Activated CD4-positive, alpha-beta T cell treated with anti-CD3 and anti-CD28 coated beads, Interleukin-2, amount 50 U/mL, for 16 hours (primary cell): ENCODE measurements around the gene TSPOAP1.

Experiments used
- DNase-seq: peaks from one replicate; pipeline ENCODE4 v3.0.0-alpha.2; 2020

TSPOAP1 gene, protein sequence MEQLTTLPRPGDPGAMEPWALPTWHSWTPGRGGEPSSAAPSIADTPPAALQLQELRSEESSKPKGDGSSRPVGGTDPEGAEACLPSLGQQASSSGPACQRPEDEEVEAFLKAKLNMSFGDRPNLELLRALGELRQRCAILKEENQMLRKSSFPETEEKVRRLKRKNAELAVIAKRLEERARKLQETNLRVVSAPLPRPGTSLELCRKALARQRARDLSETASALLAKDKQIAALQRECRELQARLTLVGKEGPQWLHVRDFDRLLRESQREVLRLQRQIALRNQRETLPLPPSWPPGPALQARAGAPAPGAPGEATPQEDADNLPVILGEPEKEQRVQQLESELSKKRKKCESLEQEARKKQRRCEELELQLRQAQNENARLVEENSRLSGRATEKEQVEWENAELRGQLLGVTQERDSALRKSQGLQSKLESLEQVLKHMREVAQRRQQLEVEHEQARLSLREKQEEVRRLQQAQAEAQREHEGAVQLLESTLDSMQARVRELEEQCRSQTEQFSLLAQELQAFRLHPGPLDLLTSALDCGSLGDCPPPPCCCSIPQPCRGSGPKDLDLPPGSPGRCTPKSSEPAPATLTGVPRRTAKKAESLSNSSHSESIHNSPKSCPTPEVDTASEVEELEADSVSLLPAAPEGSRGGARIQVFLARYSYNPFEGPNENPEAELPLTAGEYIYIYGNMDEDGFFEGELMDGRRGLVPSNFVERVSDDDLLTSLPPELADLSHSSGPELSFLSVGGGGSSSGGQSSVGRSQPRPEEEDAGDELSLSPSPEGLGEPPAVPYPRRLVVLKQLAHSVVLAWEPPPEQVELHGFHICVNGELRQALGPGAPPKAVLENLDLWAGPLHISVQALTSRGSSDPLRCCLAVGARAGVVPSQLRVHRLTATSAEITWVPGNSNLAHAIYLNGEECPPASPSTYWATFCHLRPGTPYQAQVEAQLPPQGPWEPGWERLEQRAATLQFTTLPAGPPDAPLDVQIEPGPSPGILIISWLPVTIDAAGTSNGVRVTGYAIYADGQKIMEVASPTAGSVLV (N-terminal part only)

DNA sequence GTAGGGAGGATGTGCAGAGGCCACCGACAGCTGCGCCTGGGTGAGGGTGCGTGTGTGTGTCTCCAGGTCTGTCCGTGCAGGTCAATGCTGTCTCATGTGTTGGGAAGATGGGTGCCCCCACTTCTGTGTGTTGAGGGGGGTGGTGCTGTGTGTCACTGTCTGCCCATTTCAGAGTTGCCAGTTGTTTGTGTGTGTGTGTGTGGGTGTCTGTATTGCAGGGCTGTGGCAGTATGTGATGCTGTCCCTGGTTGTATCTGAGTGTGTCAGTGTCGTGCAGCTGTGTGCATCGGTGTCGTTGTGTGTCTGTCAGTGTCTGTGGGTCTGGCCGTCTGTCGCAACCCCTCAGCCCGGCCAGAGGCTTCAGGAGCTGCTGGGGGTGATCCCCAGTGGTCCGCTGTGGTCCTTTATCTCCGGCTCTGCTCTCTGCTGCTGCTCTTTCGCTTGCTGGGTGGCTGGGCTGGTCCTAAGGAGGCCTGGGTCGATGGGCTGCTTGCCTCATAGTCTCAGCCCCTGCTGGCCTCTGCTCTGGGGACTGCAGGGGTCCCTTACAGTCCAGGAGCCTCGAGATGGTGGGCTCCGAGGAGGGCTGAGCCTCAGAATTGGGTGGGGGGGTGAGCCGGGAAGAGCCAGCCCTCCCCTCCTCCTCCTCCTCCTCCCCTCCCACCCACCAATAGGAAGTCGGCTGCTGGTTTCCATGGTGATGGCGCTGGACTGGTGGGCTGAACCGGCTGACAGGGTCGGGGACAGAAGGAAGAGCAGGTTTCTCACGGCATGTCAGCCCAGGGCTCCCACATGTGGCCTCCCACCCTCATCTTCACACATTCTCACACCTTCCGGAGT lies at the start of gene TSPOAP1:
Gene TSPOAP1 (minus strand): TSS at position 601 of the 840 bp plus-strand sequence. CDS start 875 bp downstream, outside the sequence.
- DNase-seq = peak; percentile 96

DNA sequence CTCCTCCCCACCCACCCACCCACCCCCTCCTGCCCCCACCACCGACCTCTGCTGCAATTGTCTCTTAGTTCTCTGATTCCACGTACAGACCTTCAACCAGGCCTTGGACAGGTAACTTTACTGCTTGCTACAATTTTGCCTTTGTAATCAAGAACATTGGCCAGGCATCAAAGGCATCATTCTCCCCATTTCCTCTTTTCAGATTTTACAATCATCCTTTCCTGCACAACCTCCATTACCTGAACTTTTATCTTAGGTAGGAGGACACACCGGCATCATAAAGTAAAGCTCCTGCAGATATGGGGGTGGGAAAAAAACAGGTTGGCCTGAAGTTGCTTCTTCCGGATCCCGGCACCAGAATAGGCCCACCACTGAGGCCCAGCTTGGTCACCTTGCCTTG lies 49.1 kb upstream of the TSPOAP1 start:
- no peak for DNase-seq

DNA sequence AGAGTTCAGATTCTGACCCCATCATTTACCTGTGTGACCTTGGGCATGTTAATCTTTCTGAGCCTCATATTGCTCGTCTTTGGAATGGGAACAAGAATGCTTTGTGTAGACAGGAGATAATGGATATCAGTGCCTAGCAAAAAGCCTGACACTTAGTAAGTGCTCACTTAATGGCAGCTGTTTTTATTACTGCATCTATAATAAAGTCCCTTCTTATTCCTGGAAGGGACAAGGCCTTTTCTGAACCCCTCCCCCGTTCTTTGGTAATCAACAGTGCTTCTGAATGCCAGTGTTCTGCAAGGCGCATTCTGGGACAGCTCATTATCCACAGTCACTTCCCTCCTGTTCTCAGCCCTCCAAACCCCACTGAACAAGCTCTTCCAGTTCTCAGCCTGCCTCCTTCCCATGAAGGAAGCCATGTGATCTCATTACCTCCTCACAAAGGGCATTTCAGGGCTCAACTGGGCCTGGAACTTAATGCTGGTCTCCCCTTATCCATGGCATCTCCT lies 48.6 kb upstream of the TSPOAP1 start:
- no peak for DNase-seq

DNA sequence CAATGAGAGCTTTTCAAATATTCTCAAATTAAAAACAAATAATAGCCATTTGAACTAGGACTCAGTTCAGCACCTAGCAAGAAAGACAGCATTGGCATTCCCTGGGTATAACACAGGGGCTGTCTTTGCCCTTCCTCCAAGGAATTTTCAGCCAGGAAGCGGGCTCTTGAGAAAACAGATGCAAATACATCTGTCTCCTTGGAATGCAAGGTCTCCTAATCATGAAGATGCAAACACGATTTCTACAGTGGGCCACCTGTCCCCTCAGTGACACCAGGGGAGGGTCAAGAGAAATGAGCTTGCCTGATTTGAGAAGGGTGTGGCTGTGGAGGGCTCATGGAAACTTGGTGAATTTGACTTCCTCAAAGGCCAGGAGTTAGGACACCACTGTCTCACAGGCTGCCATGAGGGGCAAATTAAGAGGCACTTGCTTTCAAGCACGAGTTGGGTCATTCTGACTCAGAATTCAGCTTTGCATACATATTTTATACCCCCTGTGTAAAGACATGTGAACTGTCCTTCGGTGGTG lies 47.9 kb upstream of the TSPOAP1 start:
- DNase-seq = no peak

DNA sequence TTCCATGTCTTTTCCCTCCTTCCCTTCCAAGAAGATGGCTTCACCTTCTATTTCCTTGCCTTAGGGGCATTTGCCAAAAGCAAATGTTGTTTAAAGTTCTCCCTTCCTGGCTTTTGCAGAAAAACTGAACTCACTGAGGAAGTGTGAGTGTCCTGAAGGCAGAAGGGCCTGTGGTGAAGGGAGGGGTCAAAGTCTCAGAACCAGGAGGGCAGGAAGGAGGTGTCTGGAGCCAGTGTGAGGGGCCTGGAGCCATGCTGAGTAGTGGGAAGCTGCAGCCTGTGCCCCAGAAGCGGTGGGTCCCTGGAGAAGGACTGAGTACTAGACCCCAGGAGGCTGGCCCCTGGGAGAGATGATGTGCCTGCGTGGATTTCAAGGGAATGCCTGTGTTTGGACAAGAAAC lies 47.2 kb upstream of the TSPOAP1 start:
- no peak for DNase-seq

DNA sequence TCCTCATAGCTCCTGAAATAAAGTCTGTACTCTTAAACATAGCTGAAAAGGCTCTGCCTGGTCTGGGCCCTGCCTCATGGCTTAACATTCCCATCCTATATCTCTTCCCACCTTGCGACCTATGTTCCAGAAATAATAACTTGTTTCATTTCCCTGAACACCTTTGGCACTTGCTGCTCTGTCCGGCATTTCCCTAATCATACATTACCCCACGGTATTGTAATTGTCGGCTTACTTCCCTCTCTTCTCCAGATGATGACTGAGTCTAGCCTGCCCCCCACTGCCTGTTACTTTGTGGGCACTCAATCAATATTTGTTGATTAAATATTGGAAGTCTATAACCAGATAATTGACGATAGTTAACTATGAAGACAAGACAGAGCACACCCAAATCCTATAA lies 46.7 kb upstream of the TSPOAP1 start:
- no peak for DNase-seq

DNA sequence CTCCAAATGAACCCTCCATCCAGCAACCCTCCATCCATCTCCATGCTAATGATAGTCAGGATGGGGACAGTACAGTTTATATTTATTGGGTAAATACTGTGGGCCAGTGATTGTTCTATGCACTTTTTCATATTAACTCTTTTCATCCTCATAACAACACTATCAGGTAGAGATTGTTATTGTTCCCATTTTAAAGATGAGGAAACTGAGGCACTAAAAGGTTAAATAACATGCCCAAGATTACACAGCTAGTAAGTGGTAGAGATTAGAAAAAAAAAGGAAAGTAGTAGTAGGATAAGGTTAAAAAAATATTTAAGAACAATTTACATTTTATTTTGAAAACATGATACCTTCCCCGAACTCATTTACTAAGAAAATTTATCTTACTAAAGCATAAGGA lies 45.3 kb upstream of the TSPOAP1 start:
- DNase-seq = no peak

DNA sequence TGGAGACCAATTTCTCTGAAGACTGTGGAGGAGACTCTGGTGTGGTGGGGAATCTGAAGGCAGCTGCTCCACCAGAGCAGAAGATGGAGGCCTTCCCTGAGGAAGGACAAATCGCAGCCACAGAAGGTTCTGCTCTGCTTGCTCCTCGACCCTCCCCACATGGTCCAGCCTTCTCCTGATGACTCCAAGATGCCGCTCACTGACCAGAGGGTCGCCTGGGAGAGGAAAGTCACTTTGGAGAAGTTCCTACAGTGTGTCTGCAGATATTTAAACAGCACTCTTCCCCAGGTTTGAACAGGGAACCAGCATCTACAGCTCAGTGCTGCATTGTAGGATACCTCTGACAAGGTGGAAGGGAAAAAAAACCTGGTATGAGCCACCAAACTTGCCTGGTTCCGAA lies 44.4 kb upstream of the TSPOAP1 start:
- no peak for DNase-seq

DNA sequence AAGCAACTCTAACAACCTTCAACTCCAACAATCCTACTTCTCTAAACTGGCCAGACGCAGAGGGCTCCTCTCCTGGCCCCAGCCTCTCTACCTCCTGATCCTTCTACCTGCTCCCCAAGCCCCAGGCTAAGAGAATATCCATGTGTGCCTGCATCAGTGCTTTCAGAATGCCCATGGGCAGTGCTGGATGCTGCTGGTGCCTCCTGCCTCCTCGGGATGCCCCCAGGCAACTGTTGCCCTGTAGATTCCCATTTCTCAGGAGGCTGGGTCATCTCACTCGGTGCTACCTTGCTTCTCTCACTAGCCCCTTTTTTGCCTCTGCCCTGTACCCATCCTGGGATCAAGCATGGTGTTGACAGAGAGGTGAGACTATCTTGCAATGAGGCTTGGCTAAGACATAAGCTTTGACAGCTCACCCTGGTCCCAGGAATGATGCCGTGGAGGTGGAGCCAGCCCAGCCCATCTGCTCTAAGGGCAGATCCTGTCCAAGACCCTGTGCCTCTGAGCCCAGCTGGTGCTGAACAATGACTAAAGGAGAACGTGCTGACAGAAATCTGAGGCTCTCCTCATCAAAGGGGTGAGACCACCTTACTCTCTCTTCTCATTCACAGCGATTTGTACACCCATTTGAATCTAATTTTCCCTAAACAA lies 42.8 kb upstream of the TSPOAP1 start:
- DNase-seq = no peak

DNA sequence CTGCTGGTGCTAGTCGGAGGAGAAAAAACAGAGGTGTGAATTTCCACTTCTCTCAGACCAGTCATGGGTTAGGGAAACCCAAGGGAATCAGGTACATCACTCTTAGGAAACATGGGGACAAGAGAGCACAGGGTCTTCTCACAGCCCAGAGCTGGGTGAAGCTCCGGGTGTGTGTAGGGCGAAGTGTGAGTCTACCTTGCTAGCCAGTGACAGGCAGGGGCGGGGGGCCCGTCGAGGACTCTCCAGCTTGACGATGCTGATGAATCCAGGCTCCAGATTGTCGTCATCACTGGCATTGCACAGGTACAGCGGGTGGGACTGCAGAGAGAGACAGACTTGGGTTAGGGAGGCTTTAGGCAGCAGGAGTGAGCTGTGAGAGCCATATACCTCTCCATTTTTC lies 42.1 kb upstream of the TSPOAP1 start:
- DNase-seq = no peak

DNA sequence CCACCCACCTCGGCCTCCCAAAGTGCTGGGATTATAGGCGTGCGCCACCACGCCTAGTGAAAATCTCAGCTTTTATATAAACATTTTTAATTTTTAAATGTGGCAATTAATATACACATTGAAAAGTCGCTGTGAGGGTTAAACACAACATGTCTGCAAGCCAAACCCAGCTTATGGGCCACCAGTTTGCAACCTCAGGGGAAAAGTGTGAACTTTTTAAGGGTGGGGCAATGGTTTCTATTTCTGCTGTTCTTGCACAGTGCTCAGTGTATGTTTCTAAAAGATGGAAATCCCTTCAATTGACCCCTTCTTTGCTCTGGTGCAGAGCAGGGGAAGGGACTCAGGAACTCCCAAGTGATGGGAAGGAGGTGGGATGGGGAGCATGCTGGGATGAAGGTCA lies 41.7 kb upstream of the TSPOAP1 start:
- no peak for DNase-seq

DNA sequence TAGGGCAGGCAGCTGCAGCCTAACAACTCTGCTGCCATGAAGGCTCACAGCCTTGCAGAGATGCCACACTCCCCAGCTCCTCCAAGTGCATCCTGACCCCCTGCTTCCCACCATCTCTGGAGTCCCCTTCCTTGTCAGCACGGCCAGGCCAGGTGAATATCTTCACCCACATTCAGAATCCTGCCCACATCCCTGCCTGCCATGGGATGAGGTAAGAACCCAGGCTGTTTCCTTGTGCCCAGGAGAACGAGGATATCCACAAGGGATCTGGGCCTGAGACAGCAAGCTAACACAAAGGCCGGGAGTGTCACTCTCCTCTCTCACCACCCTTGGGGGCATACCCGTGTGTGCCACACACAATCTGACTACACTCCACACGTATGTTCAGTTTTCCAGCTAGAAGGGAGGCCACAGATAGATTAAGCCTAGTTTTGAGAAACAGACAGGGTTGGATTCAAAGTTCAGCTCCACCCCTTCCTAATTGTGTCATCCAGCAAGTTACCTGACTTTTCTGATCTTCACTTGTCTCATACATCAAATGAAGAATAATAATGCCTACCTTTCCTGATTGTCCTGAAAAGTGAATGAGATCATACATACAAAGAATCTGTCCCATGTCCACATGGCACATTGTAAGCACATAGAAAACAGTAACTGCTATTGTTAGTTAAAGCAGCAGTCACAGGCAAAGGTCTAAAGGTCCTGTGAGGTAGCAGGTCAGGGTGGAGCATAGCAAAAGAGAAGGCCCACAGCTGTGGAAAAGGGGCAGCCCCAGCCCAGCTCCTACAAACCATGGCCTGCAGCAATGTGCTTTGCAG lies 40.8 kb upstream of the TSPOAP1 start:
- DNase-seq = no peak

DNA sequence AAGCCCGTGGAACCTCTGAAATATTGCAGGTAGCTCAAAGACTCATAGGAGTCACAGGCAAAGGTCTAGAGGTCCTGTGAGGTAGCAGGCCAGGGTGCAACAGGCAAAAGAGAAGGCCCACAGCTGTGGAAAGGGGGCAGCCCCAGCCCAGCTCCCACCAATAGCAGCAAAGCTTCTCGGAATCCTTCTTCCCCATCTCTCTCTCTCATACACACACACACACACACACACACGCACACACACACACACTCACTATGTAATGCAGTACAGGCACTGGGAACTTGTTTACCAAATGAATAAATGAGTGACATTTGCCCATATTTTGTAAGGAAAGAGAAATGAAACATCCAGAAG lies 40.2 kb upstream of the TSPOAP1 start:
- no peak for DNase-seq

DNA sequence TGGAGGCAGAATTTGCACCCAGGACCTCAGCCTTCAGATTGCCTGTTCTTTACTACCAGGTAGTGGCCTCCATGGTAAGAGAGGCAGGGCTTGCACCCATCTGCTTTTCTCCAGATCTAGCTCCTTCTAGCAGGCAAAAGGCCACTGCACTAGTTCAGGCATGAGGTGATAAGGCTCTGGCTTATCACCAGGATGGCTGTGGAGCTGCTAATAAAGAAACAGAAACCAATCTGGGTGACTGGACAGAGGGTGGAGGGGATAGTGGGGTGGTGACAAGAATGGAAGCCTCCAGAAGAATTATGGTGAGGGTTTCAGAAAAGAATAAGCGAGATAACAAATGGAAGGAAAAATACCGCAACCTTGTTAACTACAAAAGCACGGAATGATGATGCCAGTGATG lies 38.9 kb upstream of the TSPOAP1 start:
- DNase-seq = no peak

DNA sequence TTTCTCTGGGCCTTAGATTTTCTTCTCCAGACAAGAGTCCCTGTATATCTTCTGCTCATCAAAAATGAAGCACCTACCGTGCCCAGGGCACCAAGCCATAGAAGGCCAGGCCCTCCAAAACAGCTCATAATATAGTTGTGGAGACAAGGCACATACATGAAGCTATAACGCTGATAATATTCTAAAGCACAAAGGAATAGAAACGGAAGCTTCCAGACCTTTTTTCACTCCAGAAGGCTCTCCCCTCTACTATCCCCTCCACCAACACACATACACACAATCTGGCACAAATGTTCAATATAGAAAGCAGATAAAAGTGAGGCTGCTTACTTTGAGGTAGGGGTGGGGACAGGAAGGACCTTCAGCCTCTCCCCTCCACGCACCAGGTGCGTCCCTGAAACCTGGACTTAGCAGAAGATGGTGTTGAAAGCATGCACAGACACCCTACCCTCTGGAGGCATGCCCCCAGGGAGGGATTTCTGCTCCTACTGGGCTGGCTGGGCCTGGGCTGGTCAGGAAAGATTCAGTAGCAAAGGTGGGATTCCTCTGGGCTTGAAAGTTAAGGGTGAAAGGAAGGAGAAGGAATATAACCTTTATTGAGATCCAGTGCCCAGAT lies 37.5 kb upstream of the TSPOAP1 start:
- DNase-seq = no peak

DNA sequence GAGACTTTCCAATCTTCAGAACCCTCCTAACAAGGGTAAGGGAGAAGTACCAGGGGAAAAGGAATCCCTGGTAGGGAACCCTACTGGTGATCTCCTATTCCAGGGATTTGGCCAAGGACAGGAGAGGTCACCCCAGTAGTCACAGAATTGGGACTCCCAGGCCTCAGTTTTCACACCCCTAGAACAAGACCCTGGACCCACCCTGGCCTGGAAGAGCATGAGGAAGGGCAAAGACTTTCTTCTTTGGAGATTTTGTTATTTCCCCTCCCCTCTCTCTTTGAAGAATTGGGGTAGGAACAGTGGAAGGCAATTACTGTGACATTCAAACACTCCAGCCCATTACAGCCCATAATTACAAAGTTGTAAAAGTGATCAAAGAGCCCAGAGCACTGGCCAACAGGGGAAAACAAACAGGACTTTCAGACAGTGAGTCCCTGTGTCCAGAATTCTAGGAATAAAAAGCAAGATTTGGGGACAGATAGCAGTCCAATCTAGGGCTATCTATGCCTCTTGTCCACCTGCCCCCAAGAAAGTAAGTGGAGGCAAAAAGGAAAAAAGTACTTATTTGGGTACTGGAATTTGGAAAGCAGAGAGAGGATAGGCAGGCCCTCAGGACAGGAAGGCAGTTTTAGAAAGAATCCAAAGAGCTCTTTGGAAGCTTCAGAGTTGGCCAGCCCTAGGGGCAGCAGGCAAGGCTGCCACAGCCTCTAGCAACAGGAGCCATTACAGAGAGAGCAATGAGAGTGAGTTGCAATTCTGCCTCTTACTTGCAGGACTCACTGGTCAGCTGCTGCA lies 36.8 kb upstream of the TSPOAP1 start:
- no peak for DNase-seq

DNA sequence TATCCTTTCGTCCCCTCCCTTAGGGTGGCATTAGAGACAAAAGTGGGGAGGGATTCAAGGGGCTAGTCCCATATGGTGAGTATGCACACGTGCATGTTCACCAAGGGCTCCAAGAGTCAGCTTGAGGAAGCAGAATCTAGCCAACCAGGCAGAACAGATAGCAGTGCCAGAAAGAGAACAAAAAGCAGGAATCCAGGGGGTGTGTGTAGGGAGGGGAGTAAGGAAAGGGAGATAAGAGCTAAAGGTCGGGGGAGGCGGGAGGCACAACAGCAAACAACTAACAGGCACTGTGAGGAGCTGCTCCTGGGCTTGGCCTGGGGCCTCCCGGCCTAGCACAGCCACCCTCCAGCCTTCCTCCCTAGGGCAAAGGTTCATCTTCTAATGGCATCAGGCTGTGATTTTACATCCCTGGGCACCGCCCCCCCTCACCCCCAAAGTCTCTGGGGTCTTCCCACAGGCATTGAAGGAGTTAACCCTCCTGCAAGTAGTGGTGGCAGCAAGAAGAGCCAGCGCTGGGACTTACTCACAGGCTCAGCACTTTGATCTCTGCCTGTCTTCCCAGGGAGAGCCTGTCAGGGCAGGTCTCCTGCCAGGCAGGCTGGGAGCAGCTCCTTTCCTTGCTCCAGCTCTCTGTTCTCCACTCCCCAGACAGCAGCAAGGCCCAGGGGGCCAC lies 35.8 kb upstream of the TSPOAP1 start:
- DNase-seq = no peak

DNA sequence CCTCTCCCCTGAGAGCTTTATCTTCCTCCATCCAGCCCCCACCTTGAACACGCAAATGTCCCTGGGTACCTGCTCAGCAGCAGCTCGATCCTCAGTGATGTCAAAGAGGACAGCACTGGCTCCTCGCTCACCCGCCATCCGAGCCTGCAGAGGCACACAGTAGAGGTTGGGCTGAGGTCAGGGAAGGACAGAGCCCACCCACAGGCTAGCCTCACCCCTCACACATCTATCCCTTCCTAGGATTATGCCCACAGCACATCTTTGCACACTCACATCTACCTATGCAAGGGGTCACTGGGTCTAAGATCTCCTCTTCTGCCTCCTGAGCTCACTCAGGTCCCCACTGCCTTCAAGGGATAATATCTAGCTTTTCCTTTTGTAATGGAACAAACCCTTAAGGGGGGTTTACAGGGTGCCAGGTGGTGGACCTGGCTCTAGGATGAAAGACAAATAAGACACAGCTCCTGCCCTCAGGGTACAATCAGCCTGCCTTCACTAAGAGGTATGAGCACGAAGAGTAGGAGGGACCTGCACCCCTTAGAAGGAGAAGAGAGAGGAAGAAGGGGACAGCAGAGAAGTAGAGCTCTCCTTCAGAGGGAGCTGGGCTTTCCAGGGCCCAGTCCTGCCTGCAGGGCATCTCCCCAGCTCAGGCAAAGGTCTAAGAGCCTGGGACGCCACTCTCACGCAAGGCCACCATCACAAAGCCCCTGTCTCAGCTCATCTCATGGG lies 35.0 kb upstream of the TSPOAP1 start:
- no peak for DNase-seq
